MM.1S (cell line): ENCODE measurements around the gene KDELR3.

ENCODE experiments used
- DNase-seq: peaks from one replicate; pipeline ENCODE4 v3.0.0-alpha.2; 2015
- H2AFZ ChIP-seq: fragments of 300-600 bp; sonication (generic); 2 replicates; pipeline ENCODE4 v1.6.0; 2016; ENCODE audit warnings: antibody characterized with exemption, low read length
- H3F3A ChIP-seq: fragments of 300-600 bp; sonication (generic); 2 replicates; pipeline ENCODE4 v1.6.1; 2016; ENCODE audit warnings: mild to moderate bottlenecking, antibody characterized with exemption, low read length, moderate library complexity, mixed read lengths; ENCODE audit not compliant: insufficient read depth
- H3K27ac ChIP-seq: fragments of 300-600 bp; sonication (generic); 2 replicates; pipeline ENCODE4 v1.5.1; 2016; ENCODE audit warnings: mild to moderate bottlenecking, low read length
- H3K27me3 ChIP-seq: fragments of 300-600 bp; sonication (generic); replicated peaks from 2 replicates; pipeline ENCODE4 v1.6.0; 2016; ENCODE audit warnings: low read length; ENCODE audit not compliant: insufficient read depth
- H3K36me3 ChIP-seq: fragments of 300-600 bp; sonication (generic); replicated peaks from 2 replicates; pipeline ENCODE4 v1.6.1; 2016; ENCODE audit warnings: mild to moderate bottlenecking, low read length, mixed read lengths; ENCODE audit not compliant: insufficient read depth
- H3K4me1 ChIP-seq: fragments of 300-600 bp; sonication (generic); 2 replicates; pipeline ENCODE4 v1.6.1; 2016; ENCODE audit warnings: low read length, mixed read lengths
- H3K4me2 ChIP-seq: fragments of 300-600 bp; sonication (generic); 2 replicates; pipeline ENCODE4 v1.6.0; 2016; ENCODE audit warnings: low read depth, low read length
- H3K4me3 ChIP-seq: fragments of 300-600 bp; sonication (generic); 2 replicates; pipeline ENCODE4 v1.5.1; 2016; ENCODE audit warnings: low read length, mixed read lengths
- H3K79me2 ChIP-seq: fragments of 300-600 bp; sonication (generic); 2 replicates; pipeline ENCODE4 v1.6.1; 2016; ENCODE audit warnings: mixed run types, low read length, mixed read lengths
- H3K9ac ChIP-seq: fragments of 300-600 bp; sonication (generic); 2 replicates; pipeline ENCODE4 v1.6.1; 2016; ENCODE audit warnings: low read length, mixed read lengths
- H3K9me2 ChIP-seq: fragments of 300-600 bp; sonication (generic); replicated peaks from 2 replicates; pipeline ENCODE4 v1.6.1; 2016; ENCODE audit warnings: mild to moderate bottlenecking, low read length, mixed read lengths; ENCODE audit not compliant: insufficient read depth
- H3K9me3 ChIP-seq: fragments of 300-600 bp; sonication (generic); replicated peaks from 2 replicates; pipeline ENCODE4 v1.6.1; 2016; ENCODE audit warnings: mild to moderate bottlenecking, low read length, mixed read lengths; ENCODE audit not compliant: insufficient read depth
- H4K20me1 ChIP-seq: fragments of 300-600 bp; sonication (generic); 2 replicates; pipeline ENCODE4 v1.6.1; 2016; ENCODE audit warnings: mild to moderate bottlenecking, low read length, moderate library complexity, mixed read lengths; ENCODE audit not compliant: insufficient read depth
- CTCF ChIP-seq: fragments of 300-600 bp; sonication (generic); IDR thresholded peaks from 2 replicates; pipeline ENCODE4 v1.5.1; 2016; ENCODE audit warnings: antibody characterized with exemption, low read length, mixed read lengths
- EZH2 ChIP-seq: fragments of 300-600 bp; sonication (generic); optimal IDR thresholded peaks from 2 replicates; pipeline ENCODE3; 2017; ENCODE audit warnings: low read depth, mild to moderate bottlenecking, antibody characterized with exemption, low read length, mixed read lengths
- EZH2phosphoT487 ChIP-seq: fragments of 300-600 bp; sonication (generic); IDR thresholded peaks from 2 replicates; pipeline ENCODE4 v1.6.1; 2018; ENCODE audit warnings: antibody characterized with exemption, low read length

The KDELR3 gene

GRCh38 chr22:38461057-38461413 lies 6.9 kb upstream of the KDELR3 start:
- no peaks in the 10 kb centered on the region for H3K79me2 ChIP-seq
- TF ChIP-seq EZH2 (no peak), CTCF (no peak), EZH2phosphoT487 (no peak)
- no peaks in the 10 kb centered on the region for H3K36me3 ChIP-seq
- no peak overlapping the region for H3K27ac ChIP-seq
- H4K20me1 ChIP-seq, result no peaks in the 10 kb centered on the region
- peaks cover 7% of the 10 kb centered on the region; the same call in 1 of the 2 replicates for H3K4me1 ChIP-seq
- H3K27me3 ChIP-seq, result peaks cover 69% of the 10 kb centered on the region
- H3K4me3 ChIP-seq, result no peak overlapping the region
- no peak overlapping the region for H3K9ac ChIP-seq
- no peaks in the 10 kb centered on the region for H3K9me3 ChIP-seq
- no peak for DNase-seq
- H3K4me2 ChIP-seq, result peak overlapping the region; percentile 30; the same call in 1 of the 2 replicates
- no peaks in the 10 kb centered on the region for H3K9me2 ChIP-seq
- no peak overlapping the region for H2AFZ ChIP-seq
- no peaks in the 10 kb centered on the region for H3F3A ChIP-seq

GRCh38 chr22:38461414-38462081 lies 6.3 kb upstream of the KDELR3 start:
- H3K9me2 ChIP-seq, result no peaks in the 10 kb centered on the region
- peak; percentile 85 for DNase-seq
- TF ChIP-seq EZH2, result no peak
- TF ChIP-seq EZH2phosphoT487, result no peak
- TF ChIP-seq CTCF, result no peak
- H2AFZ ChIP-seq, result no peak overlapping the region
- no peaks in the 10 kb centered on the region for H3K79me2 ChIP-seq
- peaks cover 7% of the 10 kb centered on the region; the same call in 1 of the 2 replicates for H3K4me1 ChIP-seq
- H3K4me2 ChIP-seq, result peak overlapping the region; percentile 30; the same call in 1 of the 2 replicates
- H3K9me3 ChIP-seq, result no peaks in the 10 kb centered on the region
- H3F3A ChIP-seq, result no peaks in the 10 kb centered on the region
- no peaks in the 10 kb centered on the region for H3K36me3 ChIP-seq
- no peaks in the 10 kb centered on the region for H4K20me1 ChIP-seq
- peaks cover 68% of the 10 kb centered on the region for H3K27me3 ChIP-seq
- no peak overlapping the region for H3K9ac ChIP-seq
- no peak overlapping the region for H3K4me3 ChIP-seq
- H3K27ac ChIP-seq, result no peak overlapping the region

GRCh38 chr22:38462960-38463784 lies 4.7 kb upstream of the KDELR3 start:
- no peak overlapping the region for H3K9ac ChIP-seq
- no peak overlapping the region for H3K4me3 ChIP-seq
- no peak for TF ChIP-seq CTCF
- TF ChIP-seq EZH2phosphoT487, result no peak
- TF ChIP-seq EZH2, result no peak
- peaks cover 63% of the 10 kb centered on the region for H3K27me3 ChIP-seq
- no peak overlapping the region for H3K27ac ChIP-seq
- H3K79me2 ChIP-seq, result no peaks in the 10 kb centered on the region
- no peak overlapping the region for H2AFZ ChIP-seq
- no peaks in the 10 kb centered on the region for H4K20me1 ChIP-seq
- H3K9me2 ChIP-seq, result no peaks in the 10 kb centered on the region
- no peak overlapping the region for H3K4me2 ChIP-seq
- no peaks in the 10 kb centered on the region for H3K36me3 ChIP-seq
- no peak for DNase-seq
- no peaks in the 10 kb centered on the region for H3K9me3 ChIP-seq
- H3F3A ChIP-seq, result no peaks in the 10 kb centered on the region
- peaks cover 7% of the 10 kb centered on the region; the same call in 1 of the 2 replicates for H3K4me1 ChIP-seq
